K562 (cell line): ENCODE data around the gene EML6. TPM values are rescaled to one million over a fixed set of nuclear protein-coding genes. Genes with fewer than 3 reads are reported as not detected.

Experiments
- CBX1 ChIP-seq: sonication (generic); IDR thresholded peaks from 2 replicates; pipeline ENCODE4 v1.6.1; 2016; ENCODE audit warnings: antibody characterized with exemption, low read depth, mild to moderate bottlenecking
- CEBPG ChIP-seq, 3 experiments: fragments of 200-800 bp in 1 of 3; sonication (Bioruptor generic) in 1 of 3; sonication (generic) in 1 of 3; formaldehyde crosslinking in 1 of 3; IDR thresholded peaks in 2 of 3; conservative IDR thresholded peaks in 1 of 3; 2 replicates each; pipeline versions ENCODE4 v1.6.1 to v1.8.0; 2016 to 2022; ENCODE audit warnings: missing compliant biosample characterization in 2 of 3, missing genetic modification characterization in 2 of 3, mild to moderate bottlenecking in 1 of 3, missing genetic modification reagents in 1 of 3
- GTF2A2 ChIP-seq: IDR thresholded peaks from 2 replicates; pipeline ENCODE4 v1.6.1; 2016; ENCODE audit warnings: mild to moderate bottlenecking, missing genetic modification characterization, missing compliant biosample characterization
- GTF2F1 ChIP-seq: IDR thresholded peaks from 2 replicates; pipeline ENCODE4 v1.6.1; 2011; ENCODE audit warnings: low read depth, low read length, improper control_type of control experiment
- SRSF9 ChIP-seq: fragments of 200-400 bp; formaldehyde crosslinking; IDR thresholded peaks from 2 replicates; pipeline ENCODE4 v1.6.1; 2017; ENCODE audit warnings: low read depth, low read length, borderline replicate concordance
- XRCC4 ChIP-seq: IDR thresholded peaks from one replicate; pipeline ENCODE4 v1.6.1; 2011; ENCODE audit not compliant: insufficient read depth, insufficient read length; ENCODE audit errors: extremely low read depth
- ZNF282 ChIP-seq: sonication (generic); formaldehyde crosslinking; IDR thresholded peaks from 2 replicates; pipeline ENCODE4 v1.8.1; 2023; ENCODE audit warnings: missing genetic modification reagents
- ZNF696 ChIP-seq: fragments of 250-450 bp; sonication (Bioruptor Pico); conservative IDR thresholded peaks from 2 replicates; pipeline ENCODE4 v1.4.0; 2020; ENCODE audit warnings: mild to moderate bottlenecking, moderate library complexity
- ZNF766 ChIP-seq: fragments of 200-800 bp; sonication (Bioruptor generic); conservative IDR thresholded peaks from 2 replicates; pipeline ENCODE4 v1.6.1; 2016; ENCODE audit warnings: missing genetic modification characterization, missing compliant biosample characterization
- polyA plus RNA-seq, 8 experiments: library from polyadenylated mRNA; depleted of rRNA in 4 of 8; stranded (reverse) in 5 of 8; unstranded in 3 of 8; fragments of >200 nt; fragmentation: Nextera tagmentation in 2 of 8; fragmentation: Illumina TruSeq in 1 of 8; extraction: Ambion mirVana in 2 of 8; extraction: Trizol in 1 of 8; gene quantifications; 2 replicates each; pipeline versions ENCODE4 v1.2.1 to v1.2.3, GENCODE V29; 2011 to 2014; ENCODE audit warnings: inconsistent platforms in 1 of 8, missing spikeins in 1 of 8
- total RNA-seq, 7 experiments: library from RNA; depleted of rRNA in 6 of 7; stranded (reverse); fragments of >200 nt in 6 of 7; fragmentation: Illumina TruSeq in 2 of 7; extraction: Trizol in 2 of 7; gene quantifications; 2 replicates each; pipeline versions ENCODE4 v1.2.1 to v1.2.3, GENCODE V29; 2011 to 2021; ENCODE audit warnings: low replicate concordance in 1 of 7
- TF ChIP-seq, protein P1 (sequence below), 2 experiments: fragments of 450-650 bp in 1 of 2; sonication (generic) in 1 of 2; formaldehyde crosslinking in 1 of 2; IDR thresholded peaks; 2 replicates each; pipeline versions ENCODE4 v1.7.1 to v1.9.0; 2016 to 2022; ENCODE audit warnings: inconsistent platforms in 1 of 2, mild to moderate bottlenecking in 1 of 2, missing genetic modification reagents in 1 of 2
- TF ChIP-seq, protein P2 (sequence below): sonication (generic); formaldehyde crosslinking; IDR thresholded peaks from 2 replicates; pipeline ENCODE4 v1.9.0; 2022; ENCODE audit warnings: mild to moderate bottlenecking, missing genetic modification reagents
- TF ChIP-seq, protein P3 (sequence below): fragments of 250-450 bp; sonication (Bioruptor Pico); IDR thresholded peaks from 2 replicates; pipeline ENCODE4 v1.5.0; 2021
- TF ChIP-seq, protein P4 (sequence below): fragments of 250-450 bp; sonication (Bioruptor Pico); IDR thresholded peaks from 2 replicates; pipeline ENCODE4 v1.6.1; 2021; ENCODE audit warnings: mild to moderate bottlenecking

The EML6 gene
- total and polyA plus RNA-seq, 9 of the 15 experiments (the other 6 are each of a cell fraction or from before 2014, with no cell fraction given), result 0.07 to 0.56 (median 0.25) TPM

DNA sequence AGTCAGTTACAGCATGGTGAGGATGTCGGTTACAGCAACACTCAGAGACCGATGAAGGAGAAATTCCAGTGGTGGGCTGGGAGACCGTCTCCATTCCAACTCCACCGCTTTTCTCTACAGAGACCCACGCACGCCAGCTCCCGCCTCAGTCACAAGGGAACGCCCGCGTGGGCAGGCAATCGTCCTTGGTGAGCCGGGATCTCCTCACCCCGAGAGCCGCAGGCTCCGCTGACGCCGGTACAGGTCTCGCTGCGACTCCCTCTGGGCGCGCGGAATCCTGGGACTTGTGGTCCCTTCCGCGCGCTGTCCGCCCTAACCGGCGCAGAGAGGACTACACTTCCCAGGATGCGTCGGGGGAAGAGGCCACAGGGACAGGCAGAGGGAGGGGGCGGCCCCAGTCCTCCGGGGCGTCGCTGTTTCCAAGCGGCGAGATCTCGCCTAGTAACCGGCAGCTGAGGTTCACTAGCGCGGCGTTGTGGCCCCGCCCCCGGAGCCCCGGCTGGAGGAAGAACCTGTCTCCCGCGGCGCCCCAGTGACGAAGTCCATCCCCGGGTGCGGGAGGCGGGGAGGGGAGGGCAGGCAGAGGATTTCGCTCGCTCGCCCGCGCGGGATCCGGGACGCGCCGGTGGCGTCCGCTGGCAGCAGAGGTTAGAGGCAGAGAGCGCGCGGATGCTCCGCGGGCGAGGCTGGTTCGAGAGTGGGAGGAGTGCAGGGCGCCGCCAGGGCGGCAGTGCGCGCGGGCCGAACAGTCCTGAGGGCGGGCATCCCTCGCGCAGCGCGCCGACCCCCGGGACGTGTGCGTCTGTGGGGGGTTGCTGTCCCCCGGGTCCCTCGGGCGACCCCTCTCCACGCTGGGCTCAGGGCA, at the start of gene EML6 (continued):
- TF ChIP-seq, protein P1, sequence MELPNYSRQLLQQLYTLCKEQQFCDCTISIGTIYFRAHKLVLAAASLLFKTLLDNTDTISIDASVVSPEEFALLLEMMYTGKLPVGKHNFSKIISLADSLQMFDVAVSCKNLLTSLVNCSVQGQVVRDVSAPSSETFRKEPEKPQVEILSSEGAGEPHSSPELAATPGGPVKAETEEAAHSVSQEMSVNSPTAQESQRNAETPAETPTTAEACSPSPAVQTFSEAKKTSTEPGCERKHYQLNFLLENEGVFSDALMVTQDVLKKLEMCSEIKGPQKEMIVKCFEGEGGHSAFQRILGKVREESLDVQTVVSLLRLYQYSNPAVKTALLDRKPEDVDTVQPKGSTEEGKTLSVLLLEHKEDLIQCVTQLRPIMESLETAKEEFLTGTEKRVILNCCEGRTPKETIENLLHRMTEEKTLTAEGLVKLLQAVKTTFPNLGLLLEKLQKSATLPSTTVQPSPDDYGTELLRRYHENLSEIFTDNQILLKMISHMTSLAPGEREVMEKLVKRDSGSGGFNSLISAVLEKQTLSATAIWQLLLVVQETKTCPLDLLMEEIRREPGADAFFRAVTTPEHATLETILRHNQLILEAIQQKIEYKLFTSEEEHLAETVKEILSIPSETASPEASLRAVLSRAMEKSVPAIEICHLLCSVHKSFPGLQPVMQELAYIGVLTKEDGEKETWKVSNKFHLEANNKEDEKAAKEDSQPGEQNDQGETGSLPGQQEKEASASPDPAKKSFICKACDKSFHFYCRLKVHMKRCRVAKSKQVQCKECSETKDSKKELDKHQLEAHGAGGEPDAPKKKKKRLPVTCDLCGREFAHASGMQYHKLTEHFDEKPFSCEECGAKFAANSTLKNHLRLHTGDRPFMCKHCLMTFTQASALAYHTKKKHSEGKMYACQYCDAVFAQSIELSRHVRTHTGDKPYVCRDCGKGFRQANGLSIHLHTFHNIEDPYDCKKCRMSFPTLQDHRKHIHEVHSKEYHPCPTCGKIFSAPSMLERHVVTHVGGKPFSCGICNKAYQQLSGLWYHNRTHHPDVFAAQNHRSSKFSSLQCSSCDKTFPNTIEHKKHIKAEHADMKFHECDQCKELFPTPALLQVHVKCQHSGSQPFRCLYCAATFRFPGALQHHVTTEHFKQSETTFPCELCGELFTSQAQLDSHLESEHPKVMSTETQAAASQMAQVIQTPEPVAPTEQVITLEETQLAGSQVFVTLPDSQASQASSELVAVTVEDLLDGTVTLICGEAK (IDR thresholded peaks at IDR 0.05), result peak; percentile 62; the same call in 1 of the 2 replicates
- TF ChIP-seq, protein P1 (CRISPR knock-in tag; IDR thresholded peaks at IDR 0.05), result no peak
- TF ChIP-seq GTF2F1 (no peak), CEBPG (CRISPR knock-in tag; IDR thresholded peaks at IDR 0.05) (no peak), CEBPG (tag; conservative IDR thresholded peaks at IDR 0.05 in 1 of 2, IDR thresholded peaks at IDR 0.05 in 1 of 2) (no peak), ZNF766 (CRISPR knock-in tag) (peak; percentile 81; the same call in 1 of the 2 replicates), CBX1 (peak; percentile 43; the same call in 1 of the 2 replicates), SRSF9 (no peak), ZNF696 (CRISPR knock-in tag) (no peak), XRCC4 (no peak), ZNF282 (CRISPR knock-in tag) (no peak), GTF2A2 (tag) (no peak)
- TF ChIP-seq, protein P2, sequence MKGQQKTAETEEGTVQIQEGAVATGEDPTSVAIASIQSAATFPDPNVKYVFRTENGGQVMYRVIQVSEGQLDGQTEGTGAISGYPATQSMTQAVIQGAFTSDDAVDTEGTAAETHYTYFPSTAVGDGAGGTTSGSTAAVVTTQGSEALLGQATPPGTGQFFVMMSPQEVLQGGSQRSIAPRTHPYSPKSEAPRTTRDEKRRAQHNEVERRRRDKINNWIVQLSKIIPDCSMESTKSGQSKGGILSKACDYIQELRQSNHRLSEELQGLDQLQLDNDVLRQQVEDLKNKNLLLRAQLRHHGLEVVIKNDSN (CRISPR knock-in tag), result peak; percentile 55; the same call in 1 of the 2 replicates
- TF ChIP-seq, protein P3, sequence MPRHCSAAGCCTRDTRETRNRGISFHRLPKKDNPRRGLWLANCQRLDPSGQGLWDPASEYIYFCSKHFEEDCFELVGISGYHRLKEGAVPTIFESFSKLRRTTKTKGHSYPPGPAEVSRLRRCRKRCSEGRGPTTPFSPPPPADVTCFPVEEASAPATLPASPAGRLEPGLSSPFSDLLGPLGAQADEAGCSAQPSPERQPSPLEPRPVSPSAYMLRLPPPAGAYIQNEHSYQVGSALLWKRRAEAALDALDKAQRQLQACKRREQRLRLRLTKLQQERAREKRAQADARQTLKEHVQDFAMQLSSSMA (CRISPR knock-in tag), result no peak
- TF ChIP-seq, protein P4, sequence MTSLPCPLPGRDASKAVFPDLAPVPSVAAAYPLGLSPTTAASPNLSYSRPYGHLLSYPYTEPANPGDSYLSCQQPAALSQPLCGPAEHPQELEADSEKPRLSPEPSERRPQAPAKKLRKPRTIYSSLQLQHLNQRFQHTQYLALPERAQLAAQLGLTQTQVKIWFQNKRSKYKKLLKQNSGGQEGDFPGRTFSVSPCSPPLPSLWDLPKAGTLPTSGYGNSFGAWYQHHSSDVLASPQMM (CRISPR knock-in tag), result no peak
